HepG2 (cell line): ENCODE results near the gene ACSS2. TPM values are rescaled to one million over a fixed set of nuclear protein-coding genes. Genes with fewer than 3 reads are reported as not detected.

Experiments
- ARID4A ChIP-seq: sonication (generic); formaldehyde crosslinking; IDR thresholded peaks from 2 replicates; pipeline ENCODE4 v1.5.0; 2020; ENCODE audit warnings: mild to moderate bottlenecking, missing genetic modification reagents, borderline replicate concordance
- CERS6 ChIP-seq: sonication (generic); formaldehyde crosslinking; IDR thresholded peaks from 2 replicates; pipeline ENCODE4 v1.5.0; 2020; ENCODE audit warnings: missing genetic modification reagents
- CTCF ChIP-seq: sonication (generic); formaldehyde crosslinking; IDR thresholded peaks from 2 replicates; pipeline ENCODE4 v1.5.0; 2020; ENCODE audit warnings: mild to moderate bottlenecking, missing genetic modification reagents, moderate library complexity
- ERF ChIP-seq: IDR thresholded peaks from 2 replicates; pipeline ENCODE4 v1.6.1; 2018; ENCODE audit warnings: missing biosample characterization, missing genetic modification reagents
- JUNB ChIP-seq: sonication (generic); formaldehyde crosslinking; IDR thresholded peaks from 2 replicates; pipeline ENCODE4 v1.8.0; 2022; ENCODE audit warnings: missing genetic modification reagents, mild to moderate bottlenecking, borderline replicate concordance
- NFATC3 ChIP-seq: sonication (generic); formaldehyde crosslinking; IDR thresholded peaks from 2 replicates; pipeline ENCODE4 v1.5.1; 2020; ENCODE audit warnings: mild to moderate bottlenecking, missing genetic modification reagents
- NR0B2 ChIP-seq: sonication (generic); formaldehyde crosslinking; IDR thresholded peaks from 2 replicates; pipeline ENCODE4 v1.4.0; 2020; ENCODE audit warnings: mild to moderate bottlenecking, missing genetic modification reagents
- NR1H2 ChIP-seq: sonication (generic); formaldehyde crosslinking; IDR thresholded peaks from 2 replicates; pipeline ENCODE4 v1.8.1; 2022; ENCODE audit warnings: low read depth, missing genetic modification reagents, borderline replicate concordance
- PAF1 ChIP-seq: IDR thresholded peaks from 2 replicates; pipeline ENCODE4 v1.6.1; 2016; ENCODE audit warnings: missing genetic modification reagents, missing compliant biosample characterization
- TFE3 ChIP-seq: IDR thresholded peaks from 2 replicates; pipeline ENCODE4 v1.6.1; 2016
- THAP11 ChIP-seq: IDR thresholded peaks from 2 replicates; pipeline ENCODE4 v1.6.1; 2016; ENCODE audit warnings: missing biosample characterization, missing genetic modification reagents
- TP53 ChIP-seq: sonication (generic); formaldehyde crosslinking; conservative IDR thresholded peaks from 2 replicates; pipeline ENCODE4 v1.4.0; 2020; ENCODE audit warnings: missing genetic modification reagents
- ZNF18 ChIP-seq: sonication (generic); formaldehyde crosslinking; IDR thresholded peaks from 2 replicates; pipeline ENCODE4 v1.8.0; 2022; ENCODE audit warnings: mild to moderate bottlenecking, missing genetic modification reagents; ENCODE audit not compliant: insufficient replicate concordance
- ZNF331 ChIP-seq: sonication (generic); formaldehyde crosslinking; IDR thresholded peaks from 2 replicates; pipeline ENCODE4 v1.4.0; 2020; ENCODE audit warnings: missing genetic modification reagents
- ZNF740 ChIP-seq: sonication (generic); formaldehyde crosslinking; IDR thresholded peaks from 2 replicates; pipeline ENCODE4 v1.4.0; 2020; ENCODE audit warnings: missing genetic modification reagents
- ZNF747 ChIP-seq: sonication (generic); formaldehyde crosslinking; IDR thresholded peaks from 2 replicates; pipeline ENCODE4 v1.8.1; 2023; ENCODE audit warnings: missing genetic modification reagents, mild to moderate bottlenecking, borderline replicate concordance
- ZSCAN29 ChIP-seq: sonication (generic); formaldehyde crosslinking; conservative IDR thresholded peaks from 2 replicates; pipeline ENCODE4 v1.4.0; 2020; ENCODE audit warnings: mild to moderate bottlenecking, missing genetic modification reagents
- polyA plus RNA-seq, 8 experiments: library from polyadenylated mRNA; depleted of rRNA in 3 of 8; stranded (reverse) in 7 of 8; unstranded in 1 of 8; fragments of >200 nt; fragmentation: Illumina TruSeq in 4 of 8; extraction: Trizol in 4 of 8; gene quantifications; 2 replicates each; pipeline versions ENCODE4 v1.2.1 to v1.2.3, GENCODE V29; 2011 to 2016; ENCODE audit warnings: low read depth in 4 of 8, missing spikeins in 1 of 8, mixed read lengths in 1 of 8; ENCODE audit not compliant: insufficient read depth in 1 of 8
- total RNA-seq, 5 experiments: library from RNA; depleted of rRNA; stranded (reverse); fragments of >200 nt; fragmentation: Illumina TruSeq; extraction: Trizol; gene quantifications; 2 replicates each; pipeline ENCODE4 v1.2.3, GENCODE V29; 2016; ENCODE audit warnings: low read depth in 1 of 5

The ACSS2 gene
- total and polyA plus RNA-seq, 2 of the 13 experiments (the other 11 are each of a cell fraction or from before 2014, with no cell fraction given) = 72.8 to 89.7 TPM

- TF ChIP-seq ZNF747 (CRISPR knock-in tag) = peak; percentile 98
- no peak; the same call in 1 of the 2 replicates for TF ChIP-seq JUNB (CRISPR knock-in tag)
- TF ChIP-seq TP53 (CRISPR knock-in tag) = peak; percentile 72; the same call in 1 of the 2 replicates
- TF ChIP-seq ZSCAN29 (CRISPR knock-in tag) = peak; percentile 98
- peak; percentile 93 for TF ChIP-seq ZNF18 (CRISPR knock-in tag)
- peak; percentile 98 for TF ChIP-seq NFATC3 (CRISPR knock-in tag)
- no peak; the same call in none of the 2 replicates for TF ChIP-seq NR1H2 (CRISPR knock-in tag)
- peak; percentile 99 for TF ChIP-seq ERF (CRISPR knock-in tag)
- TF ChIP-seq CERS6 (CRISPR knock-in tag) = no peak
- TF ChIP-seq THAP11 = peak; percentile 93
- no peak; the same call in 1 of the 2 replicates for TF ChIP-seq NR0B2 (CRISPR knock-in tag)
- peak; percentile 84 for TF ChIP-seq ZNF331 (CRISPR knock-in tag)
- peak; percentile 99 for TF ChIP-seq CTCF
- peak; percentile 88 for TF ChIP-seq TFE3
- peak; percentile 38; the same call in 1 of the 2 replicates for TF ChIP-seq ZNF740 (CRISPR knock-in tag)
- TF ChIP-seq PAF1 (CRISPR knock-in tag) = no peak
- peak; percentile 97 for TF ChIP-seq ARID4A
Measured at GRCh38 chr20:34955231-34956040, 79.0 kb downstream of the ACSS2 start, which contains the start of the genes GSS and MYH7B (continued).
